ENCODE results near the gene ACSL4.

DNA sequence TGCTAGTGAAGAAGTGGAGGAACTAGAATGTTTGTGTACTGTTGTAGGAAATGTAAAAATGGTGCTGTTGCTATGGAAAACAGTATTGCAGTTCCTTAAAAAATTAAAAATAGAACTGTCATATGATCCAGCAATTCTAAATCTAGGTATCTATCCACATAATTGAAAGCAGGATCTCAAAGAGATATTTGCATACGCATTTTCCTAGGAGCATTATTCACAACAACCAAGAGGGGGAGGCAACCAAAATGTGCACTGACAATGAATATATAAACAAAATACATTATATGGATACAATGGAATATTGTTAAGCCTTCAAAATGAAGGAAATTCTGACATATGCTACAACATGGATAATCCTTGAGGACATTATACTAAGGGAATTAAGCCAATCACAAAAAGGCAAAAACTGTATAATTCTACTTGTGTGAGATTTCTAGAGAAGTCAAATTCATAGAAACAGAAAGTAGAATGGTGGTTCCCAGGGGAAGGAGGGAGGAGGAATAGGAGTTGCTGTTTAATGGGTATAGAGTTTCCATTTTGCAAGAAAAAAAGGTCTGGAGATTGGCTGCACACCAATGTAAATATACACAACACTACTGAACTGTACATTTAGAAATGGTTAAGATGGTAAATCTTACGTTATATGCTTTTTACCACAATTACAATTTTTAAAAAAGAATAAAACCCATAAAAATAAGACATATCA, 72.5 kb downstream of the ACSL4 start:
- TF ChIP-seq, protein P1, sequence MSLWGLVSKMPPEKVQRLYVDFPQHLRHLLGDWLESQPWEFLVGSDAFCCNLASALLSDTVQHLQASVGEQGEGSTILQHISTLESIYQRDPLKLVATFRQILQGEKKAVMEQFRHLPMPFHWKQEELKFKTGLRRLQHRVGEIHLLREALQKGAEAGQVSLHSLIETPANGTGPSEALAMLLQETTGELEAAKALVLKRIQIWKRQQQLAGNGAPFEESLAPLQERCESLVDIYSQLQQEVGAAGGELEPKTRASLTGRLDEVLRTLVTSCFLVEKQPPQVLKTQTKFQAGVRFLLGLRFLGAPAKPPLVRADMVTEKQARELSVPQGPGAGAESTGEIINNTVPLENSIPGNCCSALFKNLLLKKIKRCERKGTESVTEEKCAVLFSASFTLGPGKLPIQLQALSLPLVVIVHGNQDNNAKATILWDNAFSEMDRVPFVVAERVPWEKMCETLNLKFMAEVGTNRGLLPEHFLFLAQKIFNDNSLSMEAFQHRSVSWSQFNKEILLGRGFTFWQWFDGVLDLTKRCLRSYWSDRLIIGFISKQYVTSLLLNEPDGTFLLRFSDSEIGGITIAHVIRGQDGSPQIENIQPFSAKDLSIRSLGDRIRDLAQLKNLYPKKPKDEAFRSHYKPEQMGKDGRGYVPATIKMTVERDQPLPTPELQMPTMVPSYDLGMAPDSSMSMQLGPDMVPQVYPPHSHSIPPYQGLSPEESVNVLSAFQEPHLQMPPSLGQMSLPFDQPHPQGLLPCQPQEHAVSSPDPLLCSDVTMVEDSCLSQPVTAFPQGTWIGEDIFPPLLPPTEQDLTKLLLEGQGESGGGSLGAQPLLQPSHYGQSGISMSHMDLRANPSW (CRISPR knock-in tag; IDR thresholded peaks at IDR 0.05), result no peak
- no peak for TF ChIP-seq TAF1 (IDR thresholded peaks at IDR 0.05; ENCODE audit: control insufficient read depth, extremely low read depth, insufficient read depth, low read length, severe bottlenecking)
- TF ChIP-seq, protein P2, sequence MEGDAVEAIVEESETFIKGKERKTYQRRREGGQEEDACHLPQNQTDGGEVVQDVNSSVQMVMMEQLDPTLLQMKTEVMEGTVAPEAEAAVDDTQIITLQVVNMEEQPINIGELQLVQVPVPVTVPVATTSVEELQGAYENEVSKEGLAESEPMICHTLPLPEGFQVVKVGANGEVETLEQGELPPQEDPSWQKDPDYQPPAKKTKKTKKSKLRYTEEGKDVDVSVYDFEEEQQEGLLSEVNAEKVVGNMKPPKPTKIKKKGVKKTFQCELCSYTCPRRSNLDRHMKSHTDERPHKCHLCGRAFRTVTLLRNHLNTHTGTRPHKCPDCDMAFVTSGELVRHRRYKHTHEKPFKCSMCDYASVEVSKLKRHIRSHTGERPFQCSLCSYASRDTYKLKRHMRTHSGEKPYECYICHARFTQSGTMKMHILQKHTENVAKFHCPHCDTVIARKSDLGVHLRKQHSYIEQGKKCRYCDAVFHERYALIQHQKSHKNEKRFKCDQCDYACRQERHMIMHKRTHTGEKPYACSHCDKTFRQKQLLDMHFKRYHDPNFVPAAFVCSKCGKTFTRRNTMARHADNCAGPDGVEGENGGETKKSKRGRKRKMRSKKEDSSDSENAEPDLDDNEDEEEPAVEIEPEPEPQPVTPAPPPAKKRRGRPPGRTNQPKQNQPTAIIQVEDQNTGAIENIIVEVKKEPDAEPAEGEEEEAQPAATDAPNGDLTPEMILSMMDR (IDR thresholded peaks at IDR 0.05 in 2 of 3, conservative IDR thresholded peaks at IDR 0.05 in 1 of 3; ENCODE audit: insufficient read depth in 2 of 3, low read depth in 1 of 3, low read length in 3 of 3), result no peak
- TF ChIP-seq FOS (IDR thresholded peaks at IDR 0.05; ENCODE audit: extremely low read depth, insufficient read length), result no peak
- no peak for TF ChIP-seq BACH1 (tag; IDR thresholded peaks at IDR 0.05)
- TF ChIP-seq, protein P3, sequence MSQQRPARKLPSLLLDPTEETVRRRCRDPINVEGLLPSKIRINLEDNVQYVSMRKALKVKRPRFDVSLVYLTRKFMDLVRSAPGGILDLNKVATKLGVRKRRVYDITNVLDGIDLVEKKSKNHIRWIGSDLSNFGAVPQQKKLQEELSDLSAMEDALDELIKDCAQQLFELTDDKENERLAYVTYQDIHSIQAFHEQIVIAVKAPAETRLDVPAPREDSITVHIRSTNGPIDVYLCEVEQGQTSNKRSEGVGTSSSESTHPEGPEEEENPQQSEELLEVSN (IDR thresholded peaks at IDR 0.05; ENCODE audit: borderline replicate concordance in 1 of 2, extremely low read depth in 1 of 2, insufficient read depth in 1 of 2, insufficient read length in 1 of 2, low read depth in 1 of 2, low read length in 1 of 2, poor library complexity in 1 of 2, severe bottlenecking in 1 of 2), result no peak
- TF ChIP-seq MEIS2 (IDR thresholded peaks at IDR 0.05; ENCODE audit: partially characterized antibody), result no peak
- TF ChIP-seq, protein P4, sequence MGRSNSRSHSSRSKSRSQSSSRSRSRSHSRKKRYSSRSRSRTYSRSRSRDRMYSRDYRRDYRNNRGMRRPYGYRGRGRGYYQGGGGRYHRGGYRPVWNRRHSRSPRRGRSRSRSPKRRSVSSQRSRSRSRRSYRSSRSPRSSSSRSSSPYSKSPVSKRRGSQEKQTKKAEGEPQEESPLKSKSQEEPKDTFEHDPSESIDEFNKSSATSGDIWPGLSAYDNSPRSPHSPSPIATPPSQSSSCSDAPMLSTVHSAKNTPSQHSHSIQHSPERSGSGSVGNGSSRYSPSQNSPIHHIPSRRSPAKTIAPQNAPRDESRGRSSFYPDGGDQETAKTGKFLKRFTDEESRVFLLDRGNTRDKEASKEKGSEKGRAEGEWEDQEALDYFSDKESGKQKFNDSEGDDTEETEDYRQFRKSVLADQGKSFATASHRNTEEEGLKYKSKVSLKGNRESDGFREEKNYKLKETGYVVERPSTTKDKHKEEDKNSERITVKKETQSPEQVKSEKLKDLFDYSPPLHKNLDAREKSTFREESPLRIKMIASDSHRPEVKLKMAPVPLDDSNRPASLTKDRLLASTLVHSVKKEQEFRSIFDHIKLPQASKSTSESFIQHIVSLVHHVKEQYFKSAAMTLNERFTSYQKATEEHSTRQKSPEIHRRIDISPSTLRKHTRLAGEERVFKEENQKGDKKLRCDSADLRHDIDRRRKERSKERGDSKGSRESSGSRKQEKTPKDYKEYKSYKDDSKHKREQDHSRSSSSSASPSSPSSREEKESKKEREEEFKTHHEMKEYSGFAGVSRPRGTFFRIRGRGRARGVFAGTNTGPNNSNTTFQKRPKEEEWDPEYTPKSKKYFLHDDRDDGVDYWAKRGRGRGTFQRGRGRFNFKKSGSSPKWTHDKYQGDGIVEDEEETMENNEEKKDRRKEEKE (IDR thresholded peaks at IDR 0.05; ENCODE audit: borderline replicate concordance in 1 of 2, control insufficient read depth in 1 of 2, low read depth in 2 of 2, low read length in 1 of 2), result no peak
- TF ChIP-seq TRIM24 (IDR thresholded peaks at IDR 0.05), result no peak
- no peak for TF ChIP-seq MEF2A (IDR thresholded peaks at IDR 0.05; ENCODE audit: control insufficient read depth, low read depth, low read length)
- TF ChIP-seq EZH2 (IDR thresholded peaks at IDR 0.05; ENCODE audit: borderline replicate concordance, low read depth, low read length), result no peak
- no peak for TF ChIP-seq PHF8 (IDR thresholded peaks at IDR 0.05; ENCODE audit: borderline replicate concordance, low read length)
- no peak for TF ChIP-seq PML (IDR thresholded peaks at IDR 0.05; ENCODE audit: low read length)
